WTC11 (cell line): ENCODE data around the gene ANKLE2.

Source experiments
- NFYB ChIP-seq: sonication (generic); formaldehyde crosslinking; conservative IDR thresholded peaks from 2 replicates; pipeline ENCODE4 v1.8.0; 2022; ENCODE audit warnings: low read depth, missing genetic modification reagents
- USF2 ChIP-seq: sonication (generic); formaldehyde crosslinking; IDR thresholded peaks from 2 replicates; pipeline ENCODE4 v1.8.1; 2023; ENCODE audit warnings: mild to moderate bottlenecking, missing genetic modification reagents, moderate library complexity

DNA sequence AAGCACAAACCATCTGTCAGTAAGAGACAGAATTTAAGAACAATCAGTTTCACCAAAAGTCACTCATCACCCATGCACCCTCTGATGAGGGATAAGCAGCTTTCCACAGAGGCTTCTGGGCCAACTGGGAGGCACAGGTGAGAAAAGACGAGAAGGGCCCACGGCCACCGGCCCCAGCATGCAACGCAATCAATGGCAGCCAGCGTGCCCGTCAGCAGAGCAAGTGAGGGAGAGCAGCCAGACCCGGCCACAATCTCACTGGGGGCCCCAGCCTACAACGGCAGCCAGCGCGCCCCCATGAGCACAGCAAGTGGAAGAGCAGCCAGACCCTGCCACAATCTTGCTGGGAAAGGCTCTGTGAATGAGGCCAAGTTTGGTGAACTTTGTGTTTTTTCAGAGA, 13.3 kb downstream of the ANKLE2 start:
- TF ChIP-seq USF2 (CRISPR knock-in tag) (no peak), NFYB (CRISPR knock-in tag) (no peak)
